Endothelial cell of umbilical vein (primary cell): ENCODE measurements around the gene HTR2B. TPM values are rescaled to one million over a fixed set of nuclear protein-coding genes. Genes with fewer than 3 reads are reported as not detected.

Experiments used
- BruUV-seq: library from RNA; stranded (reverse); fragments of 400-500 nt; replicated peaks from 2 replicates; lab custom pipeline; 2021; lab: Mats Ljungman, UMichigan
- CTCF ChIA-PET: fragments of 300-600, 350-600 bp; sonication (Branson Sonifier 250); formaldehyde crosslinking; loops from one replicate; lab custom pipeline; 2021; ENCODE audit warnings: antibody characterized with exemption, inconsistent platforms; lab: Charles Lee
- POLR2A ChIA-PET: fragments of 300-600, 350-600 bp; sonication (Branson Sonifier 250); formaldehyde crosslinking; loops from one replicate; lab custom pipeline; 2021; ENCODE audit warnings: antibody characterized with exemption, inconsistent platforms; lab: Charles Lee
- DNase-seq: peaks from one replicate; pipeline ENCODE4 v3.0.0-alpha.2; 2011; ENCODE audit warnings: low read depth, low spot score
- FAIRE-seq: peaks from 2 replicates; lab custom pipeline; 2011; peaks lifted over from hg19 to GRCh38; lab: Jason Lieb, UNC
- H2AFZ ChIP-seq: 2 replicates; pipeline ENCODE4 v1.6.0; 2012; ENCODE audit warnings: low read depth, low read length, control low read depth, inconsistent platforms
- H3K27ac ChIP-seq: 2 replicates; pipeline ENCODE4 v1.5.1; 2011; ENCODE audit warnings: low read depth, mild to moderate bottlenecking, control low read depth, low read length, moderate library complexity; ENCODE audit not compliant: insufficient read depth
- H3K27me3 ChIP-seq, 2 experiments: 2 replicates each; pipeline versions ENCODE4 v1.6.0 to v1.6.1; 2011; ENCODE audit warnings: low read length in 2 of 2, mixed read lengths in 1 of 2; ENCODE audit not compliant: control insufficient read depth in 2 of 2, insufficient read depth in 2 of 2
- H3K36me3 ChIP-seq, 2 experiments: 2 replicates in 1 of 2; 3 replicates in 1 of 2; pipeline ENCODE4 v1.5.1; 2011; ENCODE audit warnings: low read length in 2 of 2, mild to moderate bottlenecking in 1 of 2, moderate library complexity in 1 of 2; ENCODE audit not compliant: control insufficient read depth in 2 of 2, insufficient read depth in 2 of 2; ENCODE audit errors: extremely low read depth in 1 of 2
- H3K4me1 ChIP-seq: 3 replicates; pipeline ENCODE4 v1.5.1; 2011; ENCODE audit warnings: mild to moderate bottlenecking, low read length; ENCODE audit not compliant: control insufficient read depth, insufficient read depth; ENCODE audit errors: extremely low read depth
- H3K4me2 ChIP-seq: 2 replicates; pipeline ENCODE4 v1.6.1; 2011; ENCODE audit warnings: low read length, control low read depth, mixed read lengths; ENCODE audit not compliant: insufficient read depth
- H3K4me3 ChIP-seq, 3 experiments: fragments of 200-600 bp in 1 of 3; sonication (generic), shearing (Covaris generic) in 1 of 3; replicated peaks in 1 of 3; 2 replicates each; pipeline ENCODE4 v1.5.1; 2011 to 2016; ENCODE audit warnings: control low read depth in 3 of 3, low read length in 3 of 3, mild to moderate bottlenecking in 2 of 3, inconsistent platforms in 1 of 3, low read depth in 1 of 3, moderate library complexity in 1 of 3; ENCODE audit not compliant: insufficient read depth in 1 of 3
- H3K79me2 ChIP-seq: 2 replicates; pipeline ENCODE4 v1.6.0; 2012; ENCODE audit warnings: low read length, inconsistent platforms; ENCODE audit not compliant: control insufficient read depth, insufficient read depth
- H3K9ac ChIP-seq: replicated peaks from 2 replicates; pipeline ENCODE3; 2011; ENCODE audit warnings: low read length, control low read depth; ENCODE audit not compliant: insufficient read depth; ENCODE audit errors: extremely low read depth
- H3K9me1 ChIP-seq: replicated peaks from 3 replicates; pipeline ENCODE4 v1.6.0; 2011; ENCODE audit warnings: mild to moderate bottlenecking, low read length; ENCODE audit not compliant: control insufficient read depth, insufficient read depth; ENCODE audit errors: extremely low read depth
- H3K9me3 ChIP-seq: replicated peaks from 2 replicates; pipeline ENCODE4 v1.5.1; 2012; ENCODE audit warnings: low read length, inconsistent platforms; ENCODE audit not compliant: control insufficient read depth, insufficient read depth
- H4K20me1 ChIP-seq: replicated peaks from 2 replicates; pipeline ENCODE3; 2011; ENCODE audit warnings: mild to moderate bottlenecking, low read length; ENCODE audit not compliant: control insufficient read depth, insufficient read depth; ENCODE audit errors: extremely low read depth
- CTCF ChIP-seq, 2 donors: IDR thresholded peaks; 1 replicate in 1 of 2; 2 replicates in 1 of 2; pipeline ENCODE4 v1.5.1; 2011; ENCODE audit warnings: low read length in 2 of 2, mild to moderate bottlenecking in 2 of 2, moderate library complexity in 2 of 2, control low read depth in 1 of 2, inconsistent platforms in 1 of 2, low read depth in 1 of 2; ENCODE audit not compliant: insufficient read depth in 1 of 2; ENCODE audit errors: extremely low read depth in 1 of 2
- EZH2 ChIP-seq: IDR thresholded peaks from 2 replicates; pipeline ENCODE4 v1.6.1; 2012; ENCODE audit warnings: borderline replicate concordance, low read depth, mild to moderate bottlenecking, moderate library complexity, low read length, inconsistent platforms; ENCODE audit not compliant: severe bottlenecking
- FOS ChIP-seq: IDR thresholded peaks from 2 replicates; pipeline ENCODE4 v1.6.1; 2011; ENCODE audit warnings: mild to moderate bottlenecking, low read length, moderate library complexity, borderline replicate concordance; ENCODE audit not compliant: insufficient read depth
- GATA2 ChIP-seq: IDR thresholded peaks from 2 replicates; pipeline ENCODE4 v1.7.0; 2011; ENCODE audit warnings: low read depth, mild to moderate bottlenecking, moderate library complexity, mixed read lengths, low read length; ENCODE audit not compliant: insufficient read length, insufficient read depth
- JUN ChIP-seq: IDR thresholded peaks from 2 replicates; pipeline ENCODE4 v1.6.1; 2011; ENCODE audit warnings: borderline replicate concordance, low read depth; ENCODE audit not compliant: insufficient read length, insufficient read depth
- MYC ChIP-seq: IDR thresholded peaks from one replicate; pipeline ENCODE4 v1.6.1; 2011; ENCODE audit warnings: mild to moderate bottlenecking, low read depth, low read length
- POLR2A ChIP-seq: IDR thresholded peaks from 2 replicates; pipeline ENCODE4 v1.6.1; 2012; ENCODE audit warnings: low read depth, mild to moderate bottlenecking, control low read depth, low read length
- POLR2AphosphoS5 ChIP-seq: IDR thresholded peaks from 2 replicates; pipeline ENCODE4 v1.6.1; 2012; ENCODE audit warnings: low read depth, mild to moderate bottlenecking, control low read depth, low read length, moderate library complexity; ENCODE audit not compliant: insufficient read depth
- dilution Hi-C: fragments of 300-500 bp; cut with MboI; formaldehyde crosslinking; loops from one replicate; pipeline ENCODE4 v1.15.0; 2019; ENCODE audit warnings: low sequenced_read_pairs; ENCODE audit not compliant: extremely low pct_ligation_motif_present
- intact Hi-C: fragments of 100-400 bp; cut with micrococcal nuclease; formaldehyde crosslinking; loops from one replicate; pipeline ENCODE4 v1.10.0; 2022
- polyA plus RNA-seq, 4 experiments: library from polyadenylated mRNA; depleted of rRNA in 3 of 4; stranded (reverse) in 3 of 4; unstranded in 1 of 4; fragments of >200 nt; gene quantifications; 2 replicates each; pipeline versions ENCODE4 v1.2.1 to v1.2.3, GENCODE V29; 2011 to 2012; ENCODE audit warnings: missing spikeins in 1 of 4
- total RNA-seq: library from RNA; stranded (reverse); gene quantifications from 2 replicates; pipeline ENCODE4 v1.2.3, GENCODE V29; 2021
- TF ChIP-seq, protein P1 (sequence below): IDR thresholded peaks from 2 replicates; pipeline ENCODE4 v1.6.1; 2011; ENCODE audit not compliant: insufficient read depth, insufficient read length

Gene HTR2B
- total and polyA plus RNA-seq, 2 donors (not counting 3 experiments of a cell fraction or from before 2014, with no cell fraction given) = 0.88 to 0.93 TPM

DNA sequence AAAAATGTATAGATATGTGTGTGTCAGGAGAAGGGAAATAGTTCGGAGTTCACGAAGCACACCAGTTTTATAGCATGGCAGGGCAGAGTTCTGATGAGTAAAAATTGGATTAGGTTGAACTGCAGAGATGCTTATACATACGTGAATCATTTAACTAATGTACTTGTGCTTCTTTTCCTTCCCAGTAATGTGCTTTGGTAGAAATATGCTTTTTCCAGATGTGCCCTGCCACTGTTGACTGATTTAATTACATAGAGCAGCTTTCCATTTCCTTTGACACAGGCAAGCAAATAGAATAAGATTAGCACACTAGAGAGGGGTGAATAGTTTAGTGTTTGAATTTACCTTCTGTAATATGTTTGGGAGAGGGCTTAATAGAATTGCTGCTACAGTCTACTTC is 44.6 kb upstream of the HTR2B start:
- peak overlapping the region; percentile 32 for H3K27ac ChIP-seq
- no peaks in the 10 kb centered on the region for H3K9me1 ChIP-seq
- ChIA-PET POLR2A (no interaction called here), CTCF (interaction anchor here (1.0 to 1.6 kb wide), 6 partner anchors 10 to 65 kb away, joined by 3 to 7 read pairs (median 4); no protein-coding TSS in a partner anchor)
- H3K4me1 ChIP-seq = peaks cover 46% of the 10 kb centered on the region
- no peak overlapping the region for H3K4me3 ChIP-seq
- no peaks in the 10 kb centered on the region for H3K9me3 ChIP-seq
- no peaks in the 10 kb centered on the region for H3K27me3 ChIP-seq
- no peak for TF ChIP-seq FOS
- TF ChIP-seq POLR2AphosphoS5 = no peak
- TF ChIP-seq JUN = no peak
- no peak for TF ChIP-seq CTCF (IDR thresholded peaks at IDR 0.05; ENCODE audit: extremely low read depth in 1 of 2, insufficient read depth in 1 of 2, low read depth in 1 of 2, low read length in 2 of 2)
- no peak for TF ChIP-seq MYC
- no peak for TF ChIP-seq GATA2
- TF ChIP-seq POLR2A = no peak
- no peak for TF ChIP-seq EZH2
- TF ChIP-seq, protein P1, sequence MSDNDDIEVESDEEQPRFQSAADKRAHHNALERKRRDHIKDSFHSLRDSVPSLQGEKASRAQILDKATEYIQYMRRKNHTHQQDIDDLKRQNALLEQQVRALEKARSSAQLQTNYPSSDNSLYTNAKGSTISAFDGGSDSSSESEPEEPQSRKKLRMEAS = no peak
- BruUV-seq = no TSS peak
- H3K79me2 ChIP-seq = no peaks in the 10 kb centered on the region
- no peak for FAIRE-seq
- no peak overlapping the region for H3K9ac ChIP-seq
- H3K36me3 ChIP-seq = peaks cover 5 to 23% of the 10 kb centered on the region in 2 experiments
- peak; percentile 43 for DNase-seq
- no peak overlapping the region for H3K4me2 ChIP-seq
- dilution Hi-C loops (no loop called here), intact Hi-C loops (loop anchor here (2.0 kb wide), 2 partner anchors 13 to 59 kb away; no protein-coding TSS in a partner anchor)
- H4K20me1 ChIP-seq = no peaks in the 10 kb centered on the region
- H2AFZ ChIP-seq = no peak overlapping the region
